Right lobe of liver (tissue), 6 donors: Measurements from ENCODE around the gene PFKM. TPM values are rescaled to one million over a fixed set of nuclear protein-coding genes. Genes with fewer than 3 reads are reported as not detected.
A peak's percentile ranks its signal among the peaks of the same experiment; 100 is the strongest.

Experiments
- ATAC-seq, 4 donors: fragments of 200-7000 bp; cut with Tn5 transposase; one replicate each; pipeline ENCODE4 v1.9.1; 2020; ENCODE audit warnings: mild to moderate bottlenecking in 4 of 4, moderate library complexity in 4 of 4
- DNase-seq, 3 donors: peaks; one replicate each; pipeline ENCODE4 v3.0.0-alpha.2; 2020
- H3K27ac ChIP-seq, 3 donors: fragments of 200-600 bp; one replicate each; pipeline ENCODE4 v1.8.0; 2022
- H3K27me3 ChIP-seq, 2 donors: fragments of 200-600 bp; one replicate each; pipeline ENCODE4 v1.8.0; 2022
- H3K36me3 ChIP-seq, 4 donors: fragments of 200-600 bp; sonication (generic) in 1 of 4; one replicate each; pipeline versions ENCODE4 v1.5.1 to v1.8.0; 2017 to 2022; ENCODE audit warnings: control low read depth in 1 of 4
- H3K4me1 ChIP-seq, 4 donors: fragments of 200-600 bp; sonication (generic) in 1 of 4; one replicate each; pipeline versions ENCODE4 v1.5.1 to v1.8.0; 2017 to 2022; ENCODE audit warnings: control low read depth in 1 of 4
- H3K4me3 ChIP-seq, 3 donors: fragments of 200-600 bp; one replicate each; pipeline ENCODE4 v1.8.0; 2022
- H3K9me3 ChIP-seq, 4 donors: fragments of 200-600 bp; sonication (generic) in 1 of 4; one replicate each; pipeline versions ENCODE4 v1.5.1 to v1.8.0; 2017 to 2022; ENCODE audit warnings: control low read depth in 1 of 4
- CTCF ChIP-seq, 4 donors: fragments of 200-600 bp in 3 of 4; fragments of 450-650 bp in 1 of 4; IDR thresholded peaks; one replicate each; pipeline versions ENCODE4 v1.5.1 to v1.8.0; 2016 to 2022; ENCODE audit warnings: antibody characterized with exemption in 4 of 4, mild to moderate bottlenecking in 2 of 4
- POLR2A ChIP-seq: fragments of 450-650 bp; IDR thresholded peaks from one replicate; pipeline ENCODE4 v1.6.1; 2017; ENCODE audit warnings: antibody characterized with exemption, mild to moderate bottlenecking
- WGBS: methylation state at CpG from one replicate; pipeline ENCODE4 v1.1.6; 2018; ENCODE audit warnings: low coverage, low lambda C conversion rate; ENCODE audit not compliant: insufficient coverage; ENCODE audit errors: missing lambda C conversion rate; 5-methylcytosine and 5-hydroxymethylcytosine counted together
- intact Hi-C, 2 donors: fragments of 100-400 bp; cut with DNase I; formaldehyde crosslinking; loops; one replicate each; pipeline versions ENCODE4 v1.11.2 to v1.14.1; 2022
- total RNA-seq, 6 experiments: library from RNA; depleted of rRNA in 2 of 6; stranded (reverse); fragments of >200 nt in 2 of 6; fragmentation: NEBNext Ultra II Directional in 3 of 6; extraction: Animal tissue kit (Norgen Biotek cat#: 25700) in 3 of 6; gene quantifications; one replicate each; pipeline versions ENCODE4 v1.1.0 to v1.2.4, GENCODE V29; 2016 to 2023
- donor health status: DM: no; HTN: yes; CAD: no.
- donor health status: DM: no; HTN: no; CAD: no.
- donor health status: DM: no; HTN: no; CAD: no.
- donor health status: DM: no; HTN: yes; CAD: no.
- donor health status: DM: no; HTN: yes; CAD: no.

Gene PFKM
- total RNA-seq, 6 experiments from 2014 or later: 4.6 to 8.9 (median 7.8) TPM

- Histone ChIP-seq H3K27me3 (no peaks in the 10 kb centered on the region), H3K36me3 (peaks cover 0 to 43% (median 11%) of the 10 kb centered on the region in 4 donors), H3K27ac (no peak overlapping the region), H3K9me3 (no peaks in the 10 kb centered on the region), H3K4me1 (no peaks in the 10 kb centered on the region), H3K4me3 (no peak overlapping the region)
- DNase-seq (no peak), ATAC-seq (no peak)
- WGBS: 90% methylated on average over 3 of the region's 3 CpGs
- intact Hi-C loops: loop anchor here in 1 of 2 donors (10.0 kb wide), 1 partner anchor 78 kb away; no protein-coding TSS in a partner anchor
- TF ChIP-seq POLR2A: no peak
- no peak for TF ChIP-seq CTCF (IDR thresholded peaks at IDR 0.05)
These were observed 32.8 kb upstream of the PFKM start for GRCh38 chr12:48086327-48086726.

GRCh38 chr12:48092611-48093010 is 26.6 kb upstream of the PFKM start:
- Histone ChIP-seq H3K27ac (no peak overlapping the region), H3K4me1 (no peaks in the 10 kb centered on the region), H3K4me3 (no peak overlapping the region), H3K27me3 (no peaks in the 10 kb centered on the region), H3K36me3 (peaks cover 0 to 55% (median 3%) of the 10 kb centered on the region in 4 donors), H3K9me3 (no peaks in the 10 kb centered on the region)
- DNase-seq: no peak
- intact Hi-C loops: no loop called here
- no peak for ATAC-seq
- TF ChIP-seq POLR2A: no peak
- TF ChIP-seq CTCF (IDR thresholded peaks at IDR 0.05): no peak
- WGBS: 92% methylated on average over 1 of the region's 1 CpG

GRCh38 chr12:48104531-48104930 is 14.6 kb upstream of the PFKM start:
- ATAC-seq (no peak), DNase-seq (no peak)
- TF ChIP-seq CTCF (IDR thresholded peaks at IDR 0.05) (no peak), POLR2A (no peak)
- peaks cover 0 to 14% (median 6%) of the 10 kb centered on the region in 4 donors for H3K4me1 ChIP-seq
- H3K27ac ChIP-seq: no peak overlapping the region
- 57% methylated on average over 4 of the region's 4 CpGs for WGBS
- no peaks in the 10 kb centered on the region for H3K27me3 ChIP-seq
- H3K9me3 ChIP-seq: no peaks in the 10 kb centered on the region
- no peaks in the 10 kb centered on the region for H3K36me3 ChIP-seq
- intact Hi-C loops: no loop called here
- peak overlapping the region in 1 of 3 donors; percentile 85 for H3K4me3 ChIP-seq

GRCh38 chr12:48105321-48105866 is 13.8 kb upstream of the PFKM start:
- H3K4me1 ChIP-seq: peaks cover 0 to 14% (median 6%) of the 10 kb centered on the region in 4 donors
- no peak for DNase-seq
- H3K27ac ChIP-seq: peak overlapping the region; percentile 87 to 96 (median 89)
- intact Hi-C loops: no loop called here
- no peaks in the 10 kb centered on the region for H3K9me3 ChIP-seq
- no peaks in the 10 kb centered on the region for H3K27me3 ChIP-seq
- TF ChIP-seq CTCF (IDR thresholded peaks at IDR 0.05): no peak
- no peak for TF ChIP-seq POLR2A
- H3K4me3 ChIP-seq: peak overlapping the region; percentile 85 to 96 (median 92)
- H3K36me3 ChIP-seq: no peaks in the 10 kb centered on the region
- ATAC-seq: peak in 1 of 4 donors; percentile 2
- under 1% methylated on average over 15 of the region's 30 CpGs for WGBS
